HL-60 (cell line): ENCODE results near the gene GSTCD.

Source experiments
- CTCF ChIP-seq: IDR thresholded peaks from one replicate; pipeline ENCODE4 v1.5.1; 2011; ENCODE audit warnings: low read length, control low read depth, inconsistent platforms; ENCODE audit not compliant: insufficient read depth
- GABPA ChIP-seq: IDR thresholded peaks from 2 replicates; pipeline ENCODE4 v1.6.1; 2012; ENCODE audit warnings: low read depth
- POLR2AphosphoS5 ChIP-seq: IDR thresholded peaks from 2 replicates; pipeline ENCODE4 v1.6.1; 2012; ENCODE audit warnings: low read depth

DNA sequence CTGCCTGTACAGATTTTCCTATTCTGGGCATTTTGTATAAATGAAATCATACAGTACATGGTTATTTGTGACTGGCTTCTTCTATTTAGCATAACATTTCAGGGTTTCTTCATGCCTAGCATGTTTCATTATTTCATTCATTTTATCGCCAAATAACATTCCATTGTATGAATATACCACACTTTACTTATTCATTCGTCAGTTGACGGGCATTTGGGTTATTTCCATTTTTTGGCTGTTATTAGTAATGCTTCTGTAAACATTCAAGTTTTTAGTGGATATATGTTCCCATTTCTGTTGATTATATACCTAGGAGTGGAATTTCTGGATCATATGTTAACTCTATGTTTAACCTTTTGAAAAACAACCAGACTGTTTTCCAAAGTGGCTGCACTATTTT lies 47.6 kb upstream of the GSTCD start:
- no peak for TF ChIP-seq POLR2AphosphoS5
- no peak for TF ChIP-seq CTCF
- TF ChIP-seq GABPA = no peak
